Measurements from ENCODE around the gene ZG16.
"Not testable (repeated sequence)": the region's sequence is repeated elsewhere in the genome, so short reads cannot be mapped to it uniquely, and the experiment has no call there.

The ZG16 gene

DNA sequence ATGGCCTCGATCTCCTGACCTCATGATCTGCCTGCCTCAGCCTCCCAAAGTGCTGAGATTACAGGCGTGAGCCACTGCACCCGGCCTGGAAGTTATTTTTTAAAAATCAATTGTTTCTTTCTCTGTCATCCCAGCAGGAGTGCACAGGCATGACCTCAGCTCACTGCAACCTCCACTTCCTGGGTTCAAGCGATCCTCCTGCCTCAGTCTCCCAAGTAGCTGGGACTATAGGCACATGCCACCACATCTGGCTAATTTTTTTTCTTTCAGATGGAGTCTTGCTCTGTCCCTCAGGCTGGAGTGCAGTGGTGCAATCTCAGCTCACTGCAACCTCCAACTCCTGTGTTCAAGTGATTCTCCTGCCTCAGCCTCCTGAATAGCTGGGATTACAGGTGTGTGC is 9.1 kb downstream of the ZG16 start:
- DNase-seq (ENCODE audit: low spot score) = not testable (repeated sequence)

DNA sequence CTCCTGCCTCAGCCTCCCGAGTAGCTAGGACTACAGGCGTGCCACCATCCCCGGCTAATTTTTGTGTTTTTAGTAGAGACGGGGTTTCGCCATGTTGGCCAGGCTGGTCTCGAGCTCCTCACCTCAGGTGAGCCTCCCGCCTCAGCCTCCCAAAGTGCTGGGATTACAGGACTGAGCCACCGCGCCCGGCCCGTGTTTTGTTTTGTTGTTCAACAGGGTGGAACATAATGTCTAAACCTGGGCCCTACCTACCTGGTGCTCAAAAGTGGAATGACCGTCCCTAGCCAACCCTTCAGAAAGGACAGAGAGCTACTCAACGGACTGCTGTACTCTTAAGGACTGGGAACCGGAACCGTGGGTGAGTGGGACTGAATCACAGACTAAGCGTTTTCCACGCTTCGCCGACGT is 11.7 kb downstream of the ZG16 start:
- no peak for DNase-seq (ENCODE audit: low spot score)

DNA sequence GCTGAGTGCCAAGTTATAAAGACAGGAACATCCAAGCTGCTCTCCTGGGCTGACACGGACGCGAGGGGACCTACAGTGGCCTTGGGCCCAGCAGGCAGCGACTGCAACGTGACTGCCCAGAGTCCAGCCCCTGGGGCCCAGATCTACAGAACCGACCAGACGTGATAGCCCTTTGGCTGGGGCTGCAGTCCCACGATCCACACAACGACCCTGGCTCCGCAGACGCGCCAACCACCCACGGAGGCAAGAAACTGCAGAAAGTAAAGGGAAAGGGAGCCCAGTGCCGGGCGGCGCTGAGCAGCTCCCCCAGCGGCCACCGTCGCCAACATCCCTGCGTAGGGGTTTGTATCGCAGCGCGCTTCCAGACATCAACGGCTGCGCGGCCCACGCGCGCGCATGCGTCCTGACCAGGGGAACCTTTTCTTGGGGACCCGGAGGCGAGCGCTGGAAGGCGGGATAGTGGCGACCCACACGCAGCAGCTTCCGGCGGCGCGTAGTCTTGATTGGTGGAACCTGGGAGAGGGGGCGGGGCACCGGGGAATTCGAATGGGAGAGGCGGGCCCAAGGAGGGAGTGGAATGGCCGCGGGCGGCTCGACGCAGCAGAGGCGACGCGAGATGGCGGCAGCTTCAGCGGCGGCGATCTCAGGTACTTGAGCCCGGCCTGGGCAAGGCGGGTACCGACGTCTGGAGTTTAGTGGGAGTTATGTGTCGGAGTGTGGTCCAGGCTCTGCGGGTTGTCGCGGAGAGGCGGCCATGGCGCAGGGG is 12.3 kb downstream of the ZG16 start, which contains the start of gene KIF22:
KIF22 (plus strand) TSS at position 569 of the 766 bp plus-strand sequence; CDS start at position 578, 9 bp downstream.
- peak; percentile 98 for DNase-seq (ENCODE audit: low spot score)

DNA sequence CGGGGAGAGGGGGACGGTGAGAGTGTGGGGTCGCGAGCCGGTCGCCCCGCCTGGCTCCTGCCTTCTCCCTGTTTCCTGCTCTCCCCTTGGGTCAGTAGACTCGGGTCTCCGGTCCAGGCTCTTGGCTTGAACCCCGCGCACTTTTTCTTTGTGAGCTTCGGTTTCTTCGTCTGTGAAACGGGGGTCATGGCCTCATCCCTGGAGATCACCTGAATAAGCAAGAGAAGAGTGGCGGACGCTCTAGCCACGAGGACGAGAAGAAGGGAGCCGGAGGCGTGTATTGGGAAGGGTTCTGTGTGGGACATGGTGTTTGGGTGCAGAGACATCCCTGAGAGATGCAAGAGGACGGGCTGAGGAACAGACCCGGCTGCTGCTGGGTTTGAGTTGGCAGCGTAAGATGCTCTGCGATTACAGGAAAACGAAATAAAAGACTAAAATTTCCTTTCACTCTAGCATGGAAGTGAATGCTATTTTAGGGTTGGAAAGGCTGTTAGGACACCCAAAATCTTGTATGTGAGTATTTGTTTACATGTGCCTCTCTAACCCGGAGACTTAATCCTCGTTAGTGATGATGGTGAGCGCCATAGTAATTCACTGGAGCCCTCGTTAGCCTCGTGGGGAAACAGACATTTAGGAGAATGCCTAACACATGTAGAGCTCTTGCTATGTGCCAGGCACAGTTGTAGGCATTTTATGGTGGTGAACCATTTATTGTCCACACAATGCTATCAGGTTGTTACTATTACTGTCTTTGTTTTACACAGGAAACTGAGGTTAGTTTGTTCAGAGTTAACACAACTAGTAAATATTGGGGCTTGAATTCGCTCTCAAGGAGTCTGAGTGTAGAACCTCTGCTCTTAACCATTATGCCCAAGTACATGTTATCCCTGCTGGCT is 13.1 kb downstream of the ZG16 start:
- DNase-seq (ENCODE audit: low spot score) = peak; percentile 27

DNA sequence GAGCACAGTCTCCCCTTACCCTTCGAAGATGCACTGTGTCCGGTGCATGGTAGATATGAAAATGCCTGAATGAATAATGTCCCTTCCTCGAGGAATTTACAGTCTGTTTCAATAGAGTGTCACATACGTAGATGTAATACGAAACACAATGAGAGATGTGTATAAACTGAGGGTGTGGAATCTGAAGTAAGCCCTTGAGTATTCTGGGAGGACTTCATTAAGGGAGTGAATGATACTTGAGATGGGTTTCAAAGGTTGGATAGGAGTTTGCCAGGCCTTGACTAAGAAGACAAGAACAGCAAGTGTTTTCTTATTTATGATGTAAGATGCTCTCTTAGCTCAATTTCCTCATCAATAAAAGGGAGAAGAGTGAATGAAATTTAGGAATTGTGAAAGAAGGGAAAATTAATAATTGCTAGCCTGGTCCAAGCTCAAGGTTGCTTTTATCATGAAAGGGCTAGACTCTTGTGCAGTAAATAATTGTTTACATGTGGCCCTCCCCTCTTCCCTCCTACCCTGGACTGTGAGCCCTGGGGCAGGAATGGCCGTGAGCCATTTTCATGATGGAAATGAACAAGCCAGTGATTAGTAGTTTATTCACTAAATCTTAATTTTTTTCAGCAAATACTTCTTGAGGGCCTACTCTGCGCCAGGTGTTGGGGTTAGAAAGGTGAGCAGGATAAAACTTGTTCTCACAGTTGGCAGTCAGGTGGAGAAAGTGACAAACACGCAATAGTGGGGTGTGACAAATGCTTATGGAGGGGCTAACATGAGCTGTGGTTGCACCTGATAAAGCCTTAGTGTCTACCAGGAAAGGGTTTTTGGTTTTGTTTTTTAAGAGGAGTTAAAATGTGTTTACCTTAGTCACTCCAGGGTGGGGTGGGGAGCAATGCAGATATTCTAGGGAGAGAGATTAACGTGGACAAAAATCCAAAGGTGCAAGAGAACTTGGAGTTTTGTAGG is 14.1 kb downstream of the ZG16 start:
- peak; percentile 28 for DNase-seq (ENCODE audit: low spot score)

DNA sequence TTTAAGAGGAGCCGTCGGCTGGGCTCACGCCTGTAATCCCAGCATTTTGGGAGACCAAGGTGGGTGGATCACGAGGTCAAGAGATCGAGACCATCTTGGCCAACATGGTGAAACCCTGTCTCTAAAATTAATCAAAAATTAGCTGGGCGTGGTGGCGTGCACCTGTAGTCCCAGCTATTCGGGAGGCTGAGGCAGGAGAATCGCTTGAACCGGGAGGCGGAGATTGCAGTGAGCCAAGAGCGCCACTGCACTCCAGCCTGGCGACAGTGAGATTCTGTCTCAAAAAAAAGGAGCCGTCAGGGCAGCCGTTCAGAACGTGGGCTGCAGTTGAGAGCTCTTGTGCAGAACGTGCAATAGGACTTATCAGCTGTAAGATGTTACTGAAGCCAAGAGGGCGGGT is 15.1 kb downstream of the ZG16 start:
- DNase-seq (ENCODE audit: low spot score) = not testable (repeated sequence)

DNA sequence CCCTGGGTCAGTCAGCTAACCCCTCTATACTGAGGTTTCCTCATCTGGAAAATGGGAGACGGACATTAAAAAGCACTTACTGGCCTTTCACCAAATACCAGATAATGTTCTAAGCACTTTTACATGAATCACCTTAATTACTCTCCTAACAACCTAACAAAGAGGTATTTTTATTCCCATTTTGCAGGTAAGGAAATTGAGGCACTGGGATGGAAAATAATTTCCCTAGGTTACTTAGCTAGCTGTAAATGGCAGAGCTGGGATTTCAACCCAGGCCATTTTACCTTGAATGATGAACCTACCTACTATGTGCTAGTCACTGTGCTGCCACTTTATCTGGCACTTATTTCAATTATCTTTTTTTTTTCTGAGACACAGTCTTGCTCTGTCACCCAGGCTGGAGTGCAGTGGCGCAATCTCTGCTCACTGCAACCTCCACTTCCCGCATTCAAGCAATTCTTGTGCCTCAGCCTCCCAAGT is 16.2 kb downstream of the ZG16 start:
- no peak for DNase-seq (ENCODE audit: low spot score)

DNA sequence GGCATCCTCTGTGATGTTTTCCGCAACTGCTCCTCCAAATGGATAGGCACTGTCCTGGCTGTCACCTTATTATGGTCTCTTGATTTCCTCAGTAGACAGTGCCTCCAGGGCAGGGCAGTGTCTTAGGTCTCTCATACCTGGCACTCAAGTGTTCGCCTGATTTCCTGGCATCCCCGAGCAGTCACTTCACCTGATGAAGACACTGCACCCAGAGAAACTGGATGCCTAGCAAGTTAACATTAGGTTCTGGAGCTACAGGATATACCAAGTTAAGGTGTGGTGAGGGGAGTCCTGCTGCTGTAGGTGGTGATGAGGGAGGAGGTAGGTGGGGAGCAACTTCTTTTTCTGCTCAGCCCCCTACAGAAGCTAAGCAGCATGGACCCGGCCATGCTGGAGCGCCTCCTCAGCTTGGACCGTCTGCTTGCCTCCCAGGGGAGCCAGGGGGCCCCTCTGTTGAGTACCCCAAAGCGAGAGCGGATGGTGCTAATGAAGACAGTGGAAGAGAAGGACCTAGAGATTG is 24.4 kb downstream of the ZG16 start:
- no peak for DNase-seq (ENCODE audit: low spot score)

DNA sequence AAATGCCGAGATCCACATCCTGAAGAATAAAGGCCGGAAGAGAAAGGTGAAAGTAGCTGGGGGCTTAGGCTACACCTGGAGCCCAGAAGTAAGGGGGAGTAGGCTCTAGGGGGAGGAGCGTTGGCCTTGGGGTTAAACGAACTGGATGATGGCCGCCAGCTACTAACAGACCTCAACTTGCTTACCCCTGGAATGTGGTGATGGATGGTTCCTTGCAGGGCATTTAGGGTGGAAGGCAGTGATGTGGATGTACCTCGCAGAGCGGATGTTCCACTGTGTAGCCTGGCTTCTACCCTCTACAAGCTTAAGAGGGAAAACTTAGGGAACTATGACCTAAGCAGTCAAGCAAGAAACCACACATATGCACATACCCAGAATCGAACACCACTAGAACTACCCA is 26.0 kb downstream of the ZG16 start:
- no peak for DNase-seq (ENCODE audit: low spot score)

DNA sequence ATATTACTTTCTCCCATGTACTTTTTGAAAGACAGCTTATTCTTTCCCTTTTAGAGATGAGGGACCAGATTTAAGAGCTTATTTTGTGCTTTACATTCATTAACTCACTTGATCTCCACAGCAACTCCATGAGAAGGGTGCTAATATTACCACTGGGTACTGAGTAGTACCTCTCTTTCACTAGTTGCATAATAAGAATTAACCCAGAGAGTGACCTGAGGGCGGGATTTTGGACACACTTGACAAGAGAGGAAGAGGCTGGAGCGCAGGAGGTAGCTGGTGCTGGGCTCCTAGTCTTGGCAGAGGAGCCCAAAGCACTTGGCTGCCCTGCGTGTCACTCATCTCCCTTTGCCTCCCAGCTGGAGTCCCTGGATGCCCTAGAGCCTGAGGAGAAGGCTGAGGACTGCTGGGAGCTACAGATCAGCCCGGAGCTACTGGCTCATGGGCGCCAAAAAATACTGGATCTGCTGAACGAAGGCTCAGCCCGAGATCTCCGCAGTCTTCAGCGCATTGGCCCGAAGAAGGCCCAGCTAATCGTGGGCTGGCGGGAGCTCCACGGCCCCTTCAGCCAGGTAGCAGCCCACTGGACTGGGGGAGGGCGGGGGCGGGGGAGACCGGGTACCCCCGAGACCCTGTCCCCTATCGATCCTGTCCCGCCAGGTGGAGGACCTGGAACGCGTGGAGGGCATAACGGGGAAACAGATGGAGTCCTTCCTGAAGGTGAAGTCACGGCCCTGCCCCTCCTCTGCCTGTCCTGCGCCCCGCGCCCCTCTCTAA is 26.6 kb downstream of the ZG16 start:
- peak; percentile 39 for DNase-seq (ENCODE audit: low spot score)

DNA sequence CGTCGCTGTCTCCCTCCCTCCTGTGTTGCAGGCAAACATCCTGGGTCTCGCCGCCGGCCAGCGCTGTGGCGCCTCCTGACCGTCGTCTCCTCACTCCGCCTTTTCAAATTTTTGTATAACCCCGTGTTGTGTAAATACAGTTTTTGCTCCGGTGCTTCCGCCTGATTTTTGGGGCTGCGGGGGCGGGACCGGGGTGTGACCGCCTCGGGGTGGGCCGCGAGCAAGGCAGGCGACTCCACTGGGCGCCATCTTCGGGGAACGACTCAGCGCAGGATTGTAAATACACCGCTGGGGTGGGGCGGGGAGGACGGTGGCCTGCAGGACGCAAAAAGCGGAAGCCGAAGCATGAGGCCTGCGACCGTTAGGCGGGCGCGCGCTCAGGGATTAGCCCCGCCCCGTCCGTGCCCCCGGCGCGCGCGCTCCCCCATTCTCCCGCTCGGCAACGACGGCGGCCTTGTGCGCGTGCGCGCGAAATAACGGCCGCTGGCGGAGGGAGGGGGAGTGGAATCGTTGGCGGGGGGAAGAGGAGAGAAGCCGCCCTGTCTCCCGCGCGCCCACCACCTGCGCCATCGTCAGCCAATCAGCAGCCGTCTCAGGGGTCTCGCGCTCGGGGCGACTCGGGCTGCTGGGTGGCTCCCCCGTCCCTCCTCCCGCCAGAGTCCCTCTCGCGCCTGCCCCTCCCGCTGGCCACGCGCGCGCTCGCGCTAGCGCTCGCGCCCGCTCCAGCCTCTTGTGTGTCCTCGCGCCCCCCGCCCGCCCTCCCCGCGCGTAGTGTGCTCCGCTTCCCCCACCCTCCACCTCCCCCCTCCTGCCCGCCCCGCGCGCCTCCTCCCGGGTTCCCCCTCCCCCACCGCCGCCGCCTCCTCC is 27.4 kb downstream of the ZG16 start:
- peak; percentile 97 for DNase-seq (ENCODE audit: low spot score)

DNA sequence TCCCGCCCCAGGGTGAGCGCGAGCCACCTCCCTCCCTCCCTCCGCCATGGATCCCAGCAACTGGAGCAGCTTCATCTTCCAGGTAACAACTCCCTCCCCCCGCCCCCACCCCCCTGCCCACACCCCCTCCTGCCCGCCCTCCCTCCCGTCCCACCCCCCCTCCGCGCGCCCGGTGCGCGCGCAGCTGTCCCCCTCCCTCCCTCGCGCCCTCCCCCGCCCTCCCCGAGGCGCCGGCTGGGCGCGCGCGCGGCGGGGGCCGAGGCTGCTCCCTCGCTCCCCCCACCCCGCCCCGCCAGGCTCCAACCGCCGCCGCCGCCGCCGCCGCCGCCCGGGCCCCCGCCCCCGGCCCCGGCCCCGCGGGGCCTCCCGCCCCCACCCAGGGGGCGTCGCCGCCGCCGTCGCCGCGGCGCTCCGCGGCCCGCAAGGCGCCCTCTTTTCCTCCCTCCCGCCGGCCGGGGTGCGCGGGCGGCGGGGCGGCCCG is 28.1 kb downstream of the ZG16 start, which contains the start of gene MAZ:
MAZ (plus strand) TSS at position 431 of the 481 bp plus-strand sequence. CDS start 173 bp downstream, outside the sequence.
- peak; percentile 89 for DNase-seq (ENCODE audit: low spot score)

DNA sequence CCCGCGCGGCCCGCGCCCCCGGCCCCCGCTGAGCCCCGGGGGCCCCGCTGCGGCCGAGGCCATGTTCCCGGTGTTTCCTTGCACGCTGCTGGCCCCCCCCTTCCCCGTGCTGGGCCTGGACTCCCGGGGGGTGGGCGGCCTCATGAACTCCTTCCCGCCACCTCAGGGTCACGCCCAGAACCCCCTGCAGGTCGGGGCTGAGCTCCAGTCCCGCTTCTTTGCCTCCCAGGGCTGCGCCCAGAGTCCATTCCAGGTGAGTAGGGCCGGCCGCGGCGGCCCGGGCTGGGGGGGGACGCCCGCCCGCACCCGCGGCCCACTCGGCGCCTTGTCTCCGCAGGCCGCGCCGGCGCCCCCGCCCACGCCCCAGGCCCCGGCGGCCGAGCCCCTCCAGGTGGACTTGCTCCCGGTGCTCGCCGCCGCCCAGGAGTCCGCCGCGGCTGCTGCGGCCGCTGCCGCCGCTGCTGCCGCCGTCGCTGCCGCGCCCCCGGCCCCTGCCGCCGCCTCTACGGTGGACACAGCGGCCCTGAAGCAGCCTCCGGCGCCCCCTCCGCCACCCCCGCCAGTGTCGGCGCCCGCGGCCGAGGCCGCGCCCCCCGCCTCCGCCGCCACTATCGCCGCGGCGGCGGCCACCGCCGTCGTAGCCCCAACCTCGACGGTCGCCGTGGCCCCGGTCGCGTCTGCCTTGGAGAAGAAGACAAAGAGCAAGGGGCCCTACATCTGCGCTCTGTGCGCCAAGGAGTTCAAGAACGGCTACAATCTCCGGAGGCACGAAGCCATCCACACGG is 28.8 kb downstream of the ZG16 start:
- DNase-seq (ENCODE audit: low spot score) = peak; percentile 76

DNA sequence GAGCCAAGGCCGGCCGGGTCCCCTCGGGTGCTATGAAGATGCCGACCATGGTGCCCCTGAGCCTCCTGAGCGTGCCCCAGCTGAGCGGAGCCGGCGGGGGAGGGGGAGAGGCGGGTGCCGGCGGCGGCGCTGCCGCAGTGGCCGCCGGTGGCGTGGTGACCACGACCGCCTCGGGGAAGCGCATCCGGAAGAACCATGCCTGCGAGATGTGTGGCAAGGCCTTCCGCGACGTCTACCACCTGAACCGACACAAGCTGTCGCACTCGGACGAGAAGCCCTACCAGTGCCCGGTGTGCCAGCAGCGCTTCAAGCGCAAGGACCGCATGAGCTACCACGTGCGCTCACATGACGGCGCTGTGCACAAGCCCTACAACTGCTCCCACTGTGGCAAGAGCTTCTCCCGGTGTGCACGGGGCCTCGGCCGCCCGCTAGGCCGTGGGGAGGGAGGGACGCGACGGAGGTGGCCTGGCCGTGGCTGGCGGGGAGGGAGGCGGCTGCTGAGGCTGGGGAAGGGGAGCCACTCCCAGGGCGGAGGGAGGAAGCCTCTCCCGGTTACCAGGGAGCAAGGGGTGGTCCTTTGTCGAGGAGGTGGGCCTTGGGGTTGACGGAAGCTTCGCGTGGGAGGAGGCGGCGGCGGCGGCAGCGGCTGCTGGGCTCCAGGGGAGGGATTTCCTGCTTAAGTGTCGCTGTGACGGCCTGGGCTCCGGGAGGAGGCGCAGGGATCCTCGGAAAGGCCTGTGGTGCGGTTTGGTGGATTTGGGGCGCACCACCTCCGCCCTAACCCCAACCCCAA is 29.6 kb downstream of the ZG16 start:
- peak; percentile 91 for DNase-seq (ENCODE audit: low spot score)

DNA sequence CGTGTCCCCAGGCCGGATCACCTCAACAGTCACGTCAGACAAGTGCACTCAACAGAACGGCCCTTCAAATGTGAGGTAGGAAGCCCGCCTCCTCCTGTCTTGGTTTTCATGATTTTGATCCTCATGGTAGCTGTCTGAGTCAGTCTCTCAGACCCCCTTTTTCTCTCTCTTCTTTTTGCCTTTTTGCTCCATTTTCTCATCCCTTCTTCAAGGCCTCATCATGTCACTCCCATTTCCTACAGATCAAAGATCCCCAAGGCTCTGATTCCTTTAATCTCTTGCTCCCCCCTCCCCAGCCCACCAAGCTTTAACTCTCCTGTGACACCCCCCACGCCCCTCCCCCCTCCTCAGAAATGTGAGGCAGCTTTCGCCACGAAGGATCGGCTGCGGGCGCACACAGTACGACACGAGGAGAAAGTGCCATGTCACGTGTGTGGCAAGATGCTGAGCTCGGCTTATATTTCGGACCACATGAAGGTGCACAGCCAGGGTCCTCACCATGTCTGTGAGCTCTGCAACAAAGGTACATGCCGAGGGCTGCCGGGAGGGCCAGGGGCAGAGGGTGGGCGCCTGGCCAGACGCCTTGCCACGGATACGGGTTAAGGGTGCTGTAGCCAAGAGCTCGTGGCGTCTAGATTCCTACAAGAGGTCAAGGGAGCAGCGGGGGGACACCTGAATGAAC is 30.3 kb downstream of the ZG16 start:
- DNase-seq (ENCODE audit: low spot score) = peak; percentile 45

DNA sequence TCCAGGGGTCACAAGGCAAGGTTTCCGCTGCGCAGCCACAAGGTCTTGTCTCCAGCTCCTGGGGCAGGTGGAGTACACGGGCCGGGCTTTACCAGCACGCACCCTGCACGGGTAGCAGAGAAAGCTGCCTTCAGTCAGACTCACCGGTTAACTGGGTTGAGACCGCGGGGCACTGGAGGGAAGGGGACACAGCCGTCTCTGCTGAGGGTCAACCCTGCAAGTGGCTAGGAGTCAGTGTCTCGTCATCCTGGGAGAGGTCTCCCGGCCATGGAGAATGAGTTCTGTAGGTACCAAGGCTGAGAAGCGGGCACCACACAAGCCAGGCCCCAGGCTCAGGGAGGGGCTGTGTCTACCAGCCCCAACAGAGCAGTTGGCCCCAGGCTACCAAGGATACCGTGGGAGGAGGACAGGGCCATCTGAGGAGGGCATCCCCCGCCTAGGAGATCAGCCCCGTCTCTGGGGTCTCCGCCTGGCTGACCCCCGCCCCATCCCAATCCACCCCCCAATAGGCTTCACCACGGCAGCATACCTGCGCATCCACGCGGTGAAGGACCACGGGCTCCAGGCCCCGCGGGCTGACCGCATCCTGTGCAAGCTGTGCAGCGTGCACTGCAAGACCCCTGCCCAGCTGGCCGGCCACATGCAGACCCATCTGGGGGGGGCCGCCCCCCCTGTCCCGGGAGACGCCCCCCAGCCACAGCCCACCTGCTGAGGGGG is 31.1 kb downstream of the ZG16 start:
- DNase-seq (ENCODE audit: low spot score) = peak; percentile 43
